ENCODE data around the gene PRF1.

- TF ChIP-seq JUNB (IDR thresholded peaks at IDR 0.05; ENCODE audit: unreplicated experiment) (no peak), CTCF (conservative IDR thresholded peaks at IDR 0.05; ENCODE audit: low read depth in 2 of 2) (no peak), EZH2 (IDR thresholded peaks at IDR 0.05; ENCODE audit: low read depth, unreplicated experiment) (no peak), EZH2phosphoT487 (IDR thresholded peaks at IDR 0.05; ENCODE audit: unreplicated experiment) (no peak), CREB1 (CRISPR knock-in tag; IDR thresholded peaks at IDR 0.05; ENCODE audit: low read depth) (no peak)
These were observed 3.7 kb downstream of the PRF1 start for GRCh38 chr10:70598857-70599295.
